ENCODE measurements around the gene NUP58.

- TF ChIP-seq, protein P1, sequence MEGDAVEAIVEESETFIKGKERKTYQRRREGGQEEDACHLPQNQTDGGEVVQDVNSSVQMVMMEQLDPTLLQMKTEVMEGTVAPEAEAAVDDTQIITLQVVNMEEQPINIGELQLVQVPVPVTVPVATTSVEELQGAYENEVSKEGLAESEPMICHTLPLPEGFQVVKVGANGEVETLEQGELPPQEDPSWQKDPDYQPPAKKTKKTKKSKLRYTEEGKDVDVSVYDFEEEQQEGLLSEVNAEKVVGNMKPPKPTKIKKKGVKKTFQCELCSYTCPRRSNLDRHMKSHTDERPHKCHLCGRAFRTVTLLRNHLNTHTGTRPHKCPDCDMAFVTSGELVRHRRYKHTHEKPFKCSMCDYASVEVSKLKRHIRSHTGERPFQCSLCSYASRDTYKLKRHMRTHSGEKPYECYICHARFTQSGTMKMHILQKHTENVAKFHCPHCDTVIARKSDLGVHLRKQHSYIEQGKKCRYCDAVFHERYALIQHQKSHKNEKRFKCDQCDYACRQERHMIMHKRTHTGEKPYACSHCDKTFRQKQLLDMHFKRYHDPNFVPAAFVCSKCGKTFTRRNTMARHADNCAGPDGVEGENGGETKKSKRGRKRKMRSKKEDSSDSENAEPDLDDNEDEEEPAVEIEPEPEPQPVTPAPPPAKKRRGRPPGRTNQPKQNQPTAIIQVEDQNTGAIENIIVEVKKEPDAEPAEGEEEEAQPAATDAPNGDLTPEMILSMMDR (conservative IDR thresholded peaks at IDR 0.05; ENCODE audit: low read depth, low read length), result no peak
- TF ChIP-seq EZH2 (IDR thresholded peaks at IDR 0.05; ENCODE audit: borderline replicate concordance, low read depth, low read length, poor library complexity, severe bottlenecking), result no peak
Observed at GRCh38 chr13:25352230-25352629, 50.8 kb downstream of the NUP58 start.
